ENCODE results near the gene SPATA17. TPM values are rescaled to one million over a fixed set of nuclear protein-coding genes. Genes with fewer than 3 reads are reported as not detected.
"Not testable (repeated sequence)": the region's sequence is repeated elsewhere in the genome, so short reads cannot be mapped to it uniquely, and the experiment has no call there.

The SPATA17 gene
- total and polyA plus RNA-seq, 2 donors, result 0.10 to 4.7 TPM

GRCh38 chr1:217627431-217627830, 3.7 kb upstream of the SPATA17 start:
- Histone ChIP-seq H3K27ac (ENCODE audit: low read depth) (no peak overlapping the region), H3K4me1 (ENCODE audit: insufficient read depth) (peaks cover 1% of the 10 kb centered on the region), H3K36me3 (ENCODE audit: insufficient read depth) (no peaks in the 10 kb centered on the region), H3K4me3 (ENCODE audit: low read depth, low read length) (no peak overlapping the region)
- 46% methylated on average over 3 of the region's 3 CpGs for WGBS
- no peak for DNase-seq (ENCODE audit: extremely low spot score)

GRCh38 chr1:217642455-217642854, 11.3 kb downstream of the SPATA17 start:
- DNase-seq (ENCODE audit: extremely low spot score), result no peak
- Histone ChIP-seq H3K4me3 (ENCODE audit: low read depth, low read length) (no peak overlapping the region), H3K36me3 (ENCODE audit: insufficient read depth) (no peaks in the 10 kb centered on the region), H3K27ac (ENCODE audit: low read depth) (no peak overlapping the region), H3K4me1 (ENCODE audit: insufficient read depth) (no peaks in the 10 kb centered on the region)
- WGBS, result 47% methylated on average over 6 of the region's 6 CpGs

- DNase-seq (ENCODE audit: extremely low spot score), result no peak
- 86% methylated on average over 13 of the region's 13 CpGs for WGBS
- Histone ChIP-seq H3K4me1 (ENCODE audit: insufficient read depth) (no peaks in the 10 kb centered on the region), H3K27ac (ENCODE audit: low read depth) (no peak overlapping the region), H3K36me3 (ENCODE audit: insufficient read depth) (no peaks in the 10 kb centered on the region), H3K4me3 (ENCODE audit: low read depth, low read length) (no peak overlapping the region)
Measured at GRCh38 chr1:217647791-217648190, 16.6 kb downstream of the SPATA17 start.

- 95% methylated on average over 4 of the region's 4 CpGs for WGBS
- Histone ChIP-seq H3K36me3 (ENCODE audit: insufficient read depth) (no peaks in the 10 kb centered on the region), H3K27ac (ENCODE audit: low read depth) (no peak overlapping the region), H3K4me3 (ENCODE audit: low read depth, low read length) (no peak overlapping the region), H3K4me1 (ENCODE audit: insufficient read depth) (no peaks in the 10 kb centered on the region)
- DNase-seq (ENCODE audit: extremely low spot score), result no peak
Measured at GRCh38 chr1:217650674-217651073, 19.5 kb downstream of the SPATA17 start.

GRCh38 chr1:217660353-217661062, 29.4 kb downstream of the SPATA17 start:
- Histone ChIP-seq H3K36me3 (ENCODE audit: insufficient read depth) (no peaks in the 10 kb centered on the region), H3K4me1 (ENCODE audit: insufficient read depth) (no peaks in the 10 kb centered on the region), H3K27ac (ENCODE audit: low read depth) (no peak overlapping the region), H3K4me3 (ENCODE audit: low read depth, low read length) (no peak overlapping the region)
- WGBS, result 33% methylated on average over 5 of the region's 5 CpGs
- peak; percentile 13 for DNase-seq (ENCODE audit: extremely low spot score)

- DNase-seq (ENCODE audit: extremely low spot score), result no peak
- no peak overlapping the region for H3K4me3 ChIP-seq (ENCODE audit: low read depth, low read length)
- H3K4me1 ChIP-seq (ENCODE audit: insufficient read depth), result no peaks in the 10 kb centered on the region
- no peaks in the 10 kb centered on the region for H3K36me3 ChIP-seq (ENCODE audit: insufficient read depth)
- H3K27ac ChIP-seq (ENCODE audit: low read depth), result no peak overlapping the region
Measured at GRCh38 chr1:217661407-217661806, 30.3 kb downstream of the SPATA17 start.

- no peak for DNase-seq (ENCODE audit: extremely low spot score)
- 63% methylated on average over 2 of the region's 2 CpGs for WGBS
Measured at GRCh38 chr1:217668351-217668940, 37.3 kb downstream of the SPATA17 start.

GRCh38 chr1:217673387-217673786, 42.2 kb downstream of the SPATA17 start:
- WGBS, result 63% methylated on average over 2 of the region's 2 CpGs
- H3K4me3 ChIP-seq (ENCODE audit: low read depth, low read length), result no peak overlapping the region
- H3K27ac ChIP-seq (ENCODE audit: low read depth), result no peak overlapping the region
- H3K36me3 ChIP-seq (ENCODE audit: insufficient read depth), result no peaks in the 10 kb centered on the region
- H3K4me1 ChIP-seq (ENCODE audit: insufficient read depth), result no peaks in the 10 kb centered on the region
- DNase-seq (ENCODE audit: extremely low spot score), result no peak

More at GRCh38 chr1:217668351-217668940, 37.3 kb downstream of the SPATA17 start:
- no peak overlapping the region for H3K27ac ChIP-seq (ENCODE audit: low read depth)
- H3K4me1 ChIP-seq (ENCODE audit: insufficient read depth), result no peaks in the 10 kb centered on the region
- no peak overlapping the region for H3K4me3 ChIP-seq (ENCODE audit: low read depth, low read length)
- H3K36me3 ChIP-seq (ENCODE audit: insufficient read depth), result no peaks in the 10 kb centered on the region

GRCh38 chr1:217674028-217674729, 43.0 kb downstream of the SPATA17 start:
- no peak overlapping the region for H3K4me3 ChIP-seq (ENCODE audit: low read depth, low read length)
- no peaks in the 10 kb centered on the region for H3K4me1 ChIP-seq (ENCODE audit: insufficient read depth)
- no peak overlapping the region for H3K27ac ChIP-seq (ENCODE audit: low read depth)
- no peaks in the 10 kb centered on the region for H3K36me3 ChIP-seq (ENCODE audit: insufficient read depth)
- no peak for DNase-seq (ENCODE audit: extremely low spot score)
- WGBS, result 61% methylated on average over 4 of the region's 4 CpGs

GRCh38 chr1:217681806-217682205, 50.7 kb downstream of the SPATA17 start:
- Histone ChIP-seq H3K36me3 (ENCODE audit: insufficient read depth) (no peaks in the 10 kb centered on the region), H3K27ac (ENCODE audit: low read depth) (no peak overlapping the region), H3K4me1 (ENCODE audit: insufficient read depth) (no peaks in the 10 kb centered on the region), H3K4me3 (ENCODE audit: low read depth, low read length) (no peak overlapping the region)
- WGBS, result 73% methylated on average over 5 of the region's 5 CpGs
- DNase-seq (ENCODE audit: extremely low spot score), result no peak

- 73% methylated on average over 4 of the region's 4 CpGs for WGBS
- no peak overlapping the region for H3K4me3 ChIP-seq (ENCODE audit: low read depth, low read length)
- no peaks in the 10 kb centered on the region for H3K4me1 ChIP-seq (ENCODE audit: insufficient read depth)
- no peak overlapping the region for H3K27ac ChIP-seq (ENCODE audit: low read depth)
- no peaks in the 10 kb centered on the region for H3K36me3 ChIP-seq (ENCODE audit: insufficient read depth)
- no peak for DNase-seq (ENCODE audit: extremely low spot score)
Measured at GRCh38 chr1:217687511-217687910, 56.4 kb downstream of the SPATA17 start.

- not testable (repeated sequence) for H3K36me3 ChIP-seq (ENCODE audit: insufficient read depth); H3K4me1 ChIP-seq (ENCODE audit: insufficient read depth); H3K27ac ChIP-seq (ENCODE audit: low read depth); DNase-seq (ENCODE audit: extremely low spot score); H3K4me3 ChIP-seq (ENCODE audit: low read depth, low read length)
- 92% methylated on average over 23 of the region's 25 CpGs for WGBS
Measured at GRCh38 chr1:217696140-217696539, 65.0 kb downstream of the SPATA17 start.

GRCh38 chr1:217703326-217703725, 72.2 kb downstream of the SPATA17 start:
- H3K36me3 ChIP-seq (ENCODE audit: insufficient read depth), result no peaks in the 10 kb centered on the region
- H3K4me1 ChIP-seq (ENCODE audit: insufficient read depth), result no peaks in the 10 kb centered on the region
- 92% methylated on average over 6 of the region's 6 CpGs for WGBS
- no peak overlapping the region for H3K27ac ChIP-seq (ENCODE audit: low read depth)
- no peak for DNase-seq (ENCODE audit: extremely low spot score)
- H3K4me3 ChIP-seq (ENCODE audit: low read depth, low read length), result no peak overlapping the region
